COLO668 (cell line): ENCODE results near the gene CSNK2A1.
"Not testable (repeated sequence)": the region's sequence is repeated elsewhere in the genome, so short reads cannot be mapped to it uniquely, and the experiment has no call there.

ENCODE experiments used
- DNase-seq: peaks from one replicate; lab custom pipeline; 2025; ENCODE audit not compliant: unreplicated experiment; lab: John Stamatoyannopoulos, UW

Gene CSNK2A1

GRCh38 chr20:536426-537010 lies 7.1 kb downstream of the CSNK2A1 start:
- DNase-seq = no peak

- DNase-seq = no peak
These were observed 7.6 kb downstream of the CSNK2A1 start for GRCh38 chr20:535958-536357.

GRCh38 chr20:533526-533925 lies 10.1 kb downstream of the CSNK2A1 start:
- no peak for DNase-seq

- no peak for DNase-seq
These were observed 11.1 kb downstream of the CSNK2A1 start for GRCh38 chr20:532530-532929.

GRCh38 chr20:531608-532007 lies 12.0 kb downstream of the CSNK2A1 start:
- DNase-seq = no peak

GRCh38 chr20:530321-530720 lies 13.3 kb downstream of the CSNK2A1 start:
- no peak for DNase-seq

GRCh38 chr20:528923-529604 lies 14.5 kb downstream of the CSNK2A1 start:
- no peak for DNase-seq

GRCh38 chr20:527571-527886 lies 16.1 kb downstream of the CSNK2A1 start:
- no peak for DNase-seq

- no peak for DNase-seq
These were observed 21.7 kb downstream of the CSNK2A1 start for GRCh38 chr20:521860-522259.

GRCh38 chr20:519999-520398 lies 23.6 kb downstream of the CSNK2A1 start:
- DNase-seq = no peak

GRCh38 chr20:517221-517620 lies 26.4 kb downstream of the CSNK2A1 start:
- no peak for DNase-seq

- no peak for DNase-seq
These were observed 26.8 kb downstream of the CSNK2A1 start for GRCh38 chr20:516799-517198.

- DNase-seq = no peak
These were observed 27.9 kb downstream of the CSNK2A1 start for GRCh38 chr20:515696-516095.

GRCh38 chr20:513429-513828 lies 30.2 kb downstream of the CSNK2A1 start:
- no peak for DNase-seq

- not testable (repeated sequence) for DNase-seq
These were observed 33.1 kb downstream of the CSNK2A1 start for GRCh38 chr20:510328-511057.

- DNase-seq = not testable (repeated sequence)
These were observed 35.2 kb downstream of the CSNK2A1 start for GRCh38 chr20:508364-508787.

- DNase-seq = no peak
These were observed 35.7 kb downstream of the CSNK2A1 start for GRCh38 chr20:507761-508332.

GRCh38 chr20:507006-507758 lies 36.4 kb downstream of the CSNK2A1 start:
- DNase-seq = no peak

- no peak for DNase-seq
These were observed 38.9 kb downstream of the CSNK2A1 start for GRCh38 chr20:504632-505075.

- DNase-seq = no peak
These were observed 40.4 kb downstream of the CSNK2A1 start for GRCh38 chr20:503048-503737.

- DNase-seq = no peak
These were observed 45.6 kb downstream of the CSNK2A1 start for GRCh38 chr20:497979-498378.
